HEK293 (cell line): Measurements from ENCODE around the gene LCORL.

Experiments
- KLF8 ChIP-seq: fragments of 450-650 bp; formaldehyde crosslinking; IDR thresholded peaks from 2 replicates; pipeline ENCODE4 v1.5.1; 2016; ENCODE audit warnings: missing biosample characterization, missing genetic modification characterization
- MZF1 ChIP-seq: fragments of 450-650 bp; formaldehyde crosslinking; IDR thresholded peaks from 2 replicates; pipeline ENCODE4 v1.5.1; 2017; ENCODE audit warnings: missing biosample characterization, missing genetic modification characterization, borderline replicate concordance
- SALL2 ChIP-seq: fragments of 450-650 bp; formaldehyde crosslinking; IDR thresholded peaks from 2 replicates; pipeline ENCODE4 v1.5.0; 2017; ENCODE audit warnings: missing biosample characterization, mild to moderate bottlenecking, missing genetic modification characterization, borderline replicate concordance
- WT1 ChIP-seq: fragments of 450-650 bp; formaldehyde crosslinking; IDR thresholded peaks from 2 replicates; pipeline ENCODE4 v1.5.1; 2016; ENCODE audit warnings: missing biosample characterization, missing genetic modification characterization
- YY2 ChIP-seq: fragments of 450-650 bp; formaldehyde crosslinking; IDR thresholded peaks from 2 replicates; pipeline ENCODE4 v1.5.1; 2016; ENCODE audit warnings: missing biosample characterization, missing genetic modification characterization
- ZFP3 ChIP-seq: fragments of 450-650 bp; formaldehyde crosslinking; IDR thresholded peaks from 2 replicates; pipeline ENCODE4 v1.5.1; 2016; ENCODE audit warnings: low read depth, missing biosample characterization, missing genetic modification characterization
- ZNF114 ChIP-seq: fragments of 450-650 bp; formaldehyde crosslinking; IDR thresholded peaks from 2 replicates; pipeline ENCODE4 v1.5.0; 2017; ENCODE audit warnings: missing biosample characterization, missing genetic modification characterization
- ZNF211 ChIP-seq: fragments of 450-650 bp; formaldehyde crosslinking; IDR thresholded peaks from 2 replicates; pipeline ENCODE4 v1.5.1; 2016; ENCODE audit warnings: low read depth, missing biosample characterization, missing genetic modification characterization
- ZNF23 ChIP-seq: fragments of 450-650 bp; formaldehyde crosslinking; IDR thresholded peaks from 2 replicates; pipeline ENCODE4 v1.5.1; 2016; ENCODE audit warnings: missing biosample characterization, missing genetic modification characterization, borderline replicate concordance
- ZNF266 ChIP-seq: fragments of 450-650 bp; formaldehyde crosslinking; IDR thresholded peaks from 2 replicates; pipeline ENCODE4 v1.5.1; 2016; ENCODE audit warnings: missing biosample characterization, missing genetic modification characterization, low read depth
- ZNF292 ChIP-seq: fragments of 450-650 bp; formaldehyde crosslinking; IDR thresholded peaks from 2 replicates; pipeline ENCODE4 v1.5.1; 2016; ENCODE audit warnings: low read depth, missing biosample characterization, missing genetic modification characterization, borderline replicate concordance
- ZNF302 ChIP-seq: fragments of 450-650 bp; formaldehyde crosslinking; IDR thresholded peaks from 2 replicates; pipeline ENCODE4 v1.5.1; 2016; ENCODE audit warnings: missing biosample characterization, missing genetic modification characterization, low read depth
- ZNF341 ChIP-seq: fragments of 450-650 bp; formaldehyde crosslinking; IDR thresholded peaks from 2 replicates; pipeline ENCODE4; 2016; ENCODE audit warnings: low read depth, missing biosample characterization, missing genetic modification characterization
- ZNF416 ChIP-seq: fragments of 450-650 bp; formaldehyde crosslinking; IDR thresholded peaks from 2 replicates; pipeline ENCODE4 v1.5.1; 2016; ENCODE audit warnings: missing biosample characterization, missing genetic modification characterization
- ZNF48 ChIP-seq: fragments of 450-650 bp; formaldehyde crosslinking; IDR thresholded peaks from 2 replicates; pipeline ENCODE4 v1.5.1; 2016; ENCODE audit warnings: missing biosample characterization, missing genetic modification characterization
- ZNF501 ChIP-seq: fragments of 450-650 bp; formaldehyde crosslinking; IDR thresholded peaks from 2 replicates; pipeline ENCODE4 v1.5.1; 2016; ENCODE audit warnings: missing biosample characterization, missing genetic modification characterization
- ZNF548 ChIP-seq: fragments of 450-650 bp; formaldehyde crosslinking; IDR thresholded peaks from 2 replicates; pipeline ENCODE4 v1.5.1; 2016; ENCODE audit warnings: missing biosample characterization, missing genetic modification characterization
- ZNF837 ChIP-seq: fragments of 450-650 bp; formaldehyde crosslinking; IDR thresholded peaks from 2 replicates; pipeline ENCODE4 v1.5.1; 2016; ENCODE audit warnings: missing biosample characterization, missing genetic modification characterization
- TF ChIP-seq, protein P1 (sequence below): fragments of 450-650 bp; formaldehyde crosslinking; IDR thresholded peaks from 2 replicates; pipeline ENCODE4 v1.5.1; 2017; ENCODE audit warnings: missing biosample characterization, missing genetic modification characterization
- TF ChIP-seq, protein P2 (sequence below): fragments of 450-650 bp; formaldehyde crosslinking; IDR thresholded peaks from 2 replicates; pipeline ENCODE4 v1.5.1; 2016; ENCODE audit warnings: missing biosample characterization, missing genetic modification characterization, borderline replicate concordance
- TF ChIP-seq, protein P3 (sequence below): fragments of 450-650 bp; formaldehyde crosslinking; IDR thresholded peaks from 2 replicates; pipeline ENCODE4; 2016; ENCODE audit warnings: missing biosample characterization, missing genetic modification characterization
- TF ChIP-seq, protein P4 (sequence below): fragments of 450-650 bp; formaldehyde crosslinking; IDR thresholded peaks from 2 replicates; pipeline ENCODE4 v1.5.1; 2016; ENCODE audit warnings: missing biosample characterization, missing genetic modification characterization
- TF ChIP-seq, protein P5 (sequence below): fragments of 450-650 bp; formaldehyde crosslinking; IDR thresholded peaks from 2 replicates; pipeline ENCODE4 v1.5.1; 2016; ENCODE audit warnings: missing biosample characterization, missing genetic modification characterization
- TF ChIP-seq, protein P6 (sequence below): fragments of 450-650 bp; formaldehyde crosslinking; IDR thresholded peaks from 2 replicates; pipeline ENCODE4 v1.5.1; 2016; ENCODE audit warnings: missing biosample characterization, missing genetic modification characterization, borderline replicate concordance

Gene LCORL

DNA sequence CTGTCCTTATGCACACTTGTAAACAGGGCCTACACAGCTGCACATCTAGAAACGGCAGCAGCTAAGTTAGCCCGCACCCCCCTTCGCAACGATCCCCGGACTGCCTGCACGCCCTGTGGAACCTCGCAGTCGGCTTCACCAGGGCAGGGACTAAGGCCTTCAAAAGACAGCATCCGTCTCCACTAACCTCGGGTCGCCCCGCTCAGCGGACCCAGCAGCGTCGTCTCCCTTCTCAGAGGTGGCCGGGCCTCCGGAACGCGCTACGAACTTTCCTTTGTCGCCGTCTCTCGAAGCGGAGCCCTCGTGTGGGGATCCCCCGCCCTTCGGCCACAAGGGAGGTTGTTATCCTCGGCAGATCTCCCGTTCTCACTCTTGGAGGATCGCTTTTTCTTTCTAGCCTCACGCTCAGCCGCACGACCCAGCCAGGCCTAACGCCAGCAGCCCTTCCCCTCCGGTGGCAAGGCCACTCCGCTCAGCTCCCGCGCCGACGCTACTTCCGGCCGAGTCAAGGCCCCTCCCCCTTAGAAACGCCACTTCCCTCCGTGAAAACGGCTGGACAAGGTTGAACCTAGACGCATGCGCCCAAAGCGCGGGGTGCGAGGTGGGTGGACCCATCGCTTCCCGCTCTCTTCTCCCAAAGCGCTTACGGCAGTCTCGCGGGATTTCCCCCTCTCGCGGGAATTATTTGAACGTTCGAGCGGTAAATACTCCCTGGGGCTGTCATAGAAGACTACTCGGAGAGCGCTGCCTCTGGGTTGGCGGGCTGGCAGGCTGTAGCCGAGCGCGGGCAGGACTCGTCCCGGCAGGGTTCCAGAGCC lies 211.1 kb downstream of the LCORL start, which contains the start of the genes DCAF16 and NCAPG (continued):
- TF ChIP-seq ZNF416 (no peak), ZNF211 (tag by site-specific recombination) (no peak), ZFP3 (tag by site-specific recombination) (no peak), ZNF292 (tag by site-specific recombination) (no peak), MZF1 (tag by site-specific recombination) (no peak), ZNF302 (tag by site-specific recombination) (no peak), SALL2 (no peak), ZNF837 (tag by site-specific recombination) (no peak), ZNF501 (tag by site-specific recombination) (peak; percentile 70), KLF8 (tag by site-specific recombination) (0 out of 2 replicates have a peak, but pooled peaks have one; percentile 48), ZNF548 (tag by site-specific recombination) (no peak), ZNF114 (tag by site-specific recombination) (no peak), ZNF48 (no peak), ZNF23 (no peak), ZNF341 (tag by site-specific recombination) (peak; percentile 70), WT1 (no peak), YY2 (tag by site-specific recombination) (no peak), ZNF266 (tag by site-specific recombination) (no peak)
- TF ChIP-seq, protein P1, sequence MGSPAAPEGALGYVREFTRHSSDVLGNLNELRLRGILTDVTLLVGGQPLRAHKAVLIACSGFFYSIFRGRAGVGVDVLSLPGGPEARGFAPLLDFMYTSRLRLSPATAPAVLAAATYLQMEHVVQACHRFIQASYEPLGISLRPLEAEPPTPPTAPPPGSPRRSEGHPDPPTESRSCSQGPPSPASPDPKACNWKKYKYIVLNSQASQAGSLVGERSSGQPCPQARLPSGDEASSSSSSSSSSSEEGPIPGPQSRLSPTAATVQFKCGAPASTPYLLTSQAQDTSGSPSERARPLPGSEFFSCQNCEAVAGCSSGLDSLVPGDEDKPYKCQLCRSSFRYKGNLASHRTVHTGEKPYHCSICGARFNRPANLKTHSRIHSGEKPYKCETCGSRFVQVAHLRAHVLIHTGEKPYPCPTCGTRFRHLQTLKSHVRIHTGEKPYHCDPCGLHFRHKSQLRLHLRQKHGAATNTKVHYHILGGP (tag by site-specific recombination), result no peak
- TF ChIP-seq, protein P2, sequence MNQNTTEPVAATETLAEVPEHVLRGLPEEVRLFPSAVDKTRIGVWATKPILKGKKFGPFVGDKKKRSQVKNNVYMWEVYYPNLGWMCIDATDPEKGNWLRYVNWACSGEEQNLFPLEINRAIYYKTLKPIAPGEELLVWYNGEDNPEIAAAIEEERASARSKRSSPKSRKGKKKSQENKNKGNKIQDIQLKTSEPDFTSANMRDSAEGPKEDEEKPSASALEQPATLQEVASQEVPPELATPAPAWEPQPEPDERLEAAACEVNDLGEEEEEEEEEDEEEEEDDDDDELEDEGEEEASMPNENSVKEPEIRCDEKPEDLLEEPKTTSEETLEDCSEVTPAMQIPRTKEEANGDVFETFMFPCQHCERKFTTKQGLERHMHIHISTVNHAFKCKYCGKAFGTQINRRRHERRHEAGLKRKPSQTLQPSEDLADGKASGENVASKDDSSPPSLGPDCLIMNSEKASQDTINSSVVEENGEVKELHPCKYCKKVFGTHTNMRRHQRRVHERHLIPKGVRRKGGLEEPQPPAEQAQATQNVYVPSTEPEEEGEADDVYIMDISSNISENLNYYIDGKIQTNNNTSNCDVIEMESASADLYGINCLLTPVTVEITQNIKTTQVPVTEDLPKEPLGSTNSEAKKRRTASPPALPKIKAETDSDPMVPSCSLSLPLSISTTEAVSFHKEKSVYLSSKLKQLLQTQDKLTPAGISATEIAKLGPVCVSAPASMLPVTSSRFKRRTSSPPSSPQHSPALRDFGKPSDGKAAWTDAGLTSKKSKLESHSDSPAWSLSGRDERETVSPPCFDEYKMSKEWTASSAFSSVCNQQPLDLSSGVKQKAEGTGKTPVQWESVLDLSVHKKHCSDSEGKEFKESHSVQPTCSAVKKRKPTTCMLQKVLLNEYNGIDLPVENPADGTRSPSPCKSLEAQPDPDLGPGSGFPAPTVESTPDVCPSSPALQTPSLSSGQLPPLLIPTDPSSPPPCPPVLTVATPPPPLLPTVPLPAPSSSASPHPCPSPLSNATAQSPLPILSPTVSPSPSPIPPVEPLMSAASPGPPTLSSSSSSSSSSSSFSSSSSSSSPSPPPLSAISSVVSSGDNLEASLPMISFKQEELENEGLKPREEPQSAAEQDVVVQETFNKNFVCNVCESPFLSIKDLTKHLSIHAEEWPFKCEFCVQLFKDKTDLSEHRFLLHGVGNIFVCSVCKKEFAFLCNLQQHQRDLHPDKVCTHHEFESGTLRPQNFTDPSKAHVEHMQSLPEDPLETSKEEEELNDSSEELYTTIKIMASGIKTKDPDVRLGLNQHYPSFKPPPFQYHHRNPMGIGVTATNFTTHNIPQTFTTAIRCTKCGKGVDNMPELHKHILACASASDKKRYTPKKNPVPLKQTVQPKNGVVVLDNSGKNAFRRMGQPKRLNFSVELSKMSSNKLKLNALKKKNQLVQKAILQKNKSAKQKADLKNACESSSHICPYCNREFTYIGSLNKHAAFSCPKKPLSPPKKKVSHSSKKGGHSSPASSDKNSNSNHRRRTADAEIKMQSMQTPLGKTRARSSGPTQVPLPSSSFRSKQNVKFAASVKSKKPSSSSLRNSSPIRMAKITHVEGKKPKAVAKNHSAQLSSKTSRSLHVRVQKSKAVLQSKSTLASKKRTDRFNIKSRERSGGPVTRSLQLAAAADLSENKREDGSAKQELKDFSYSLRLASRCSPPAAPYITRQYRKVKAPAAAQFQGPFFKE, result no peak
- TF ChIP-seq, protein P3, sequence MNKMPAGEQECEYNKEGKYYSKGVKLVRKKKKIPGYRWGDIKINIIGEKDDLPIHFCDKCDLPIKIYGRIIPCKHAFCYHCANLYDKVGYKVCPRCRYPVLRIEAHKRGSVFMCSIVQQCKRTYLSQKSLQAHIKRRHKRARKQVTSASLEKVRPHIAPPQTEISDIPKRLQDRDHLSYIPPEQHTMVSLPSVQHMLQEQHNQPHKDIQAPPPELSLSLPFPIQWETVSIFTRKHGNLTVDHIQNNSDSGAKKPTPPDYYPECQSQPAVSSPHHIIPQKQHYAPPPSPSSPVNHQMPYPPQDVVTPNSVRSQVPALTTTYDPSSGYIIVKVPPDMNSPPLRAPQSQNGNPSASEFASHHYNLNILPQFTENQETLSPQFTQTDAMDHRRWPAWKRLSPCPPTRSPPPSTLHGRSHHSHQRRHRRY (tag by site-specific recombination), result no peak
- TF ChIP-seq, protein P4, sequence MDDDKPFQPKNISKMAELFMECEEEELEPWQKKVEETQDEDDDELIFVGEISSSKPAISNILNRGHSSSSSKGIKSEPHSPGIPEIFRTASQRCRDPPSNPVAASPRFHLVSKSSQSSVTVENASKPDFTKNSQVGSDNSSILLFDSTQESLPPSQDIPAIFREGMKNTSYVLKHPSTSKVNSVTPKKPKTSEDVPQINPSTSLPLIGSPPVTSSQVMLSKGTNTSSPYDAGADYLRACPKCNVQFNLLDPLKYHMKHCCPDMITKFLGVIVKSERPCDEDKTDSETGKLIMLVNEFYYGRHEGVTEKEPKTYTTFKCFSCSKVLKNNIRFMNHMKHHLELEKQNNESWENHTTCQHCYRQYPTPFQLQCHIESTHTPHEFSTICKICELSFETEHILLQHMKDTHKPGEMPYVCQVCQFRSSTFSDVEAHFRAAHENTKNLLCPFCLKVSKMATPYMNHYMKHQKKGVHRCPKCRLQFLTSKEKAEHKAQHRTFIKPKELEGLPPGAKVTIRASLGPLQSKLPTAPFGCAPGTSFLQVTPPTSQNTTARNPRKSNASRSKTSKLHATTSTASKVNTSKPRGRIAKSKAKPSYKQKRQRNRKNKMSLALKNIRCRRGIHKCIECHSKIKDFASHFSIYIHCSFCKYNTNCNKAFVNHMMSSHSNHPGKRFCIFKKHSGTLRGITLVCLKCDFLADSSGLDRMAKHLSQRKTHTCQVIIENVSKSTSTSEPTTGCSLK (tag by site-specific recombination), result no peak
- TF ChIP-seq, protein P5, sequence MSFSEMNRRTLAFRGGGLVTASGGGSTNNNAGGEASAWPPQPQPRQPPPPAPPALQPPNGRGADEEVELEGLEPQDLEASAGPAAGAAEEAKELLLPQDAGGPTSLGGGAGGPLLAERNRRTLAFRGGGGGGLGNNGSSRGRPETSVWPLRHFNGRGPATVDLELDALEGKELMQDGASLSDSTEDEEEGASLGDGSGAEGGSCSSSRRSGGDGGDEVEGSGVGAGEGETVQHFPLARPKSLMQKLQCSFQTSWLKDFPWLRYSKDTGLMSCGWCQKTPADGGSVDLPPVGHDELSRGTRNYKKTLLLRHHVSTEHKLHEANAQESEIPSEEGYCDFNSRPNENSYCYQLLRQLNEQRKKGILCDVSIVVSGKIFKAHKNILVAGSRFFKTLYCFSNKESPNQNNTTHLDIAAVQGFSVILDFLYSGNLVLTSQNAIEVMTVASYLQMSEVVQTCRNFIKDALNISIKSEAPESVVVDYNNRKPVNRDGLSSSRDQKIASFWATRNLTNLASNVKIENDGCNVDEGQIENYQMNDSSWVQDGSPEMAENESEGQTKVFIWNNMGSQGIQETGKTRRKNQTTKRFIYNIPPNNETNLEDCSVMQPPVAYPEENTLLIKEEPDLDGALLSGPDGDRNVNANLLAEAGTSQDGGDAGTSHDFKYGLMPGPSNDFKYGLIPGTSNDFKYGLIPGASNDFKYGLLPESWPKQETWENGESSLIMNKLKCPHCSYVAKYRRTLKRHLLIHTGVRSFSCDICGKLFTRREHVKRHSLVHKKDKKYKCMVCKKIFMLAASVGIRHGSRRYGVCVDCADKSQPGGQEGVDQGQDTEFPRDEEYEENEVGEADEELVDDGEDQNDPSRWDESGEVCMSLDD (tag by site-specific recombination), result no peak
- TF ChIP-seq, protein P6, sequence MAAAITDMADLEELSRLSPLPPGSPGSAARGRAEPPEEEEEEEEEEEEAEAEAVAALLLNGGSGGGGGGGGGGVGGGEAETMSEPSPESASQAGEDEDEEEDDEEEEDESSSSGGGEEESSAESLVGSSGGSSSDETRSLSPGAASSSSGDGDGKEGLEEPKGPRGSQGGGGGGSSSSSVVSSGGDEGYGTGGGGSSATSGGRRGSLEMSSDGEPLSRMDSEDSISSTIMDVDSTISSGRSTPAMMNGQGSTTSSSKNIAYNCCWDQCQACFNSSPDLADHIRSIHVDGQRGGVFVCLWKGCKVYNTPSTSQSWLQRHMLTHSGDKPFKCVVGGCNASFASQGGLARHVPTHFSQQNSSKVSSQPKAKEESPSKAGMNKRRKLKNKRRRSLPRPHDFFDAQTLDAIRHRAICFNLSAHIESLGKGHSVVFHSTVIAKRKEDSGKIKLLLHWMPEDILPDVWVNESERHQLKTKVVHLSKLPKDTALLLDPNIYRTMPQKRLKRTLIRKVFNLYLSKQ (tag by site-specific recombination), result no peak
